ENCODE data around the gene LOXHD1.

LOXHD1 gene

GRCh38 chr18:46627136-46627535 is 29.9 kb downstream of the LOXHD1 start:
- no peak for DNase-seq

GRCh38 chr18:46625069-46625468 is 32.0 kb downstream of the LOXHD1 start:
- no peak for DNase-seq

- DNase-seq = peak in 1 of 2 experiments; percentile 10
These were observed 32.9 kb downstream of the LOXHD1 start for GRCh38 chr18:46624127-46624526.

- peak; percentile 10 to 26 for DNase-seq
These were observed 33.5 kb downstream of the LOXHD1 start for GRCh38 chr18:46623541-46623940.

- no peak for DNase-seq
These were observed 34.0 kb downstream of the LOXHD1 start for GRCh38 chr18:46622999-46623398.

- no peak for DNase-seq
These were observed 34.6 kb downstream of the LOXHD1 start for GRCh38 chr18:46622451-46622850.

- DNase-seq = no peak
These were observed 35.1 kb downstream of the LOXHD1 start for GRCh38 chr18:46621871-46622270.

- no peak for DNase-seq
These were observed 35.8 kb downstream of the LOXHD1 start for GRCh38 chr18:46621111-46621766.

GRCh38 chr18:46619559-46619958 is 37.5 kb downstream of the LOXHD1 start:
- no peak for DNase-seq

- DNase-seq = no peak
These were observed 41.3 kb downstream of the LOXHD1 start for GRCh38 chr18:46615720-46616119.

GRCh38 chr18:46609048-46609447 is 48.0 kb downstream of the LOXHD1 start:
- DNase-seq = no peak

GRCh38 chr18:46607926-46608325 is 49.1 kb downstream of the LOXHD1 start:
- no peak for DNase-seq

- no peak for DNase-seq
These were observed 55.7 kb downstream of the LOXHD1 start for GRCh38 chr18:46601141-46601805.

GRCh38 chr18:46596119-46596518 is 60.9 kb downstream of the LOXHD1 start:
- DNase-seq = no peak

- no peak for DNase-seq
These were observed 65.1 kb downstream of the LOXHD1 start for GRCh38 chr18:46591783-46592391.

GRCh38 chr18:46590103-46590502 is 66.9 kb downstream of the LOXHD1 start:
- DNase-seq = no peak

GRCh38 chr18:46588971-46589660 is 67.9 kb downstream of the LOXHD1 start:
- no peak for DNase-seq

- no peak for DNase-seq
These were observed 69.4 kb downstream of the LOXHD1 start for GRCh38 chr18:46587600-46587999.

GRCh38 chr18:46583711-46584110 is 73.3 kb downstream of the LOXHD1 start:
- DNase-seq = no peak

- no peak for DNase-seq
These were observed 75.4 kb downstream of the LOXHD1 start for GRCh38 chr18:46581648-46582047.

GRCh38 chr18:46578987-46579386 is 78.0 kb downstream of the LOXHD1 start:
- no peak for DNase-seq

GRCh38 chr18:46577546-46577945 is 79.5 kb downstream of the LOXHD1 start:
- no peak for DNase-seq

GRCh38 chr18:46575851-46576250 is 81.2 kb downstream of the LOXHD1 start:
- no peak for DNase-seq

- DNase-seq = no peak
These were observed 82.3 kb downstream of the LOXHD1 start for GRCh38 chr18:46574743-46575115.

All from activated CD4-positive, alpha-beta T cell treated with anti-CD3 and anti-CD28 coated beads, Interleukin-2, amount 50 U/mL, for 48 hours (primary cell).